ENCODE measurements around the gene ESRRA. TPM values are rescaled to one million over a fixed set of nuclear protein-coding genes. Genes with fewer than 3 reads are reported as not detected.

Gene ESRRA
- total RNA-seq, 2 donors from 2014 or later: 25.7 to 26.6 TPM

DNA sequence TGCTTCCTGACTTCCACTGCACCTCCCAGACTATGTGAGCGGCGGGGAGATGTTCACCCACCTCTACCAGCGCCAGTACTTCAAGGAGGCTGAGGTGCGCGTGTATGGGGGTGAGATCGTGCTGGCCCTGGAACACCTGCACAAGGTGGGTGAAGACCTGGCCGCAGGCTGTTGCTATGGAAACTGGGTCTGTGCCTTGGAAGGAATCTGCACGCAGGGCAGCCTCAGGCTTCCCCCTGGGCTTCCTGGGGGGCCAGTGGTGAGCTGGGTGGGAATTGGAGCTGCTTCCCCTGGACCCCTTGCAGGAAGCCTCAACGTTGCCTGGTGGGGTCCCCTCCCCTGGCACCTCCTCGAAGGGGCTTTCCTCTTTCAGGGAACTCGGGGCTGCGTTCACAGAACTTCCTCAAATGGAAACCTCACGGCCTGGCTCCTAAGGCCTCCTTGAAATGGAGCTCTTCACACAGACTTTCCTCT, 55.2 kb downstream of the ESRRA start:
- Mint-ChIP-seq H3K27ac (peak overlapping the region; percentile 85), H3K4me3 (peak overlapping the region; percentile 99), H3K36me3 (ENCODE audit: low read depth) (peaks cover 3% of the 10 kb centered on the region), H3K4me1 (peaks cover 20% of the 10 kb centered on the region), H3K27me3 (no peaks in the 10 kb centered on the region)
- DNase-seq (no peak), ATAC-seq (peak; percentile 12)
- H3K9me3 ChIP-seq (ENCODE audit: control insufficient read depth, low read length, poor library complexity, severe bottlenecking): no peaks in the 10 kb centered on the region

- H3K9me3 ChIP-seq (ENCODE audit: control insufficient read depth, low read length, poor library complexity, severe bottlenecking): no peaks in the 10 kb centered on the region
- ATAC-seq (no peak), DNase-seq (no peak)
- H3K27ac Mint-ChIP-seq: peak overlapping the region; percentile 66
- no peaks in the 10 kb centered on the region for H3K27me3 Mint-ChIP-seq
- peaks cover 19% of the 10 kb centered on the region for H3K4me1 Mint-ChIP-seq
- no peak overlapping the region for H3K4me3 Mint-ChIP-seq
- peaks cover under 1% of the 10 kb centered on the region for H3K36me3 Mint-ChIP-seq (ENCODE audit: low read depth)
These were observed 56.3 kb downstream of the ESRRA start for GRCh38 chr11:64361659-64362058.

DNA sequence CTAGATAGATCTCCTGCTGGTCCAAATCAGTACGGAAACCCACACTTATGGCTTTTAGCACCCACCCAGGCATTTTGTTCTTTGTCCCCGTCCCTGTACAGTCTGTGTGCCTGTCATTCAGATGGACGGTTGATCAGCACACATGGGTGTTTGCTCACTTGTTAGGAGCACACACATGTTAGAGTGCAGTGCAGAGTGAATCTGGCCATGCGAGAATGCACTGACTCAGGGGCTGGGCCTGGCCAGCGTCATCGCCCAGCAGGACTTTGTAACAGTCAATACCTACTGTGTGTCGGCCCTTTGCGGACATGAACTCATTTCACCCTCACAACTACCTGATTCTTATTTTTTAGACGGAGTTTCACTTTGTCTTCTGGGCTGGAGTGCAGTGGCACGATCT, 57.0 kb downstream of the ESRRA start:
- Mint-ChIP-seq H3K27me3 (no peaks in the 10 kb centered on the region), H3K27ac (no peak overlapping the region), H3K4me1 (peaks cover 18% of the 10 kb centered on the region), H3K36me3 (ENCODE audit: low read depth) (no peaks in the 10 kb centered on the region), H3K4me3 (no peak overlapping the region)
- ATAC-seq (no peak), DNase-seq (no peak)
- H3K9me3 ChIP-seq (ENCODE audit: control insufficient read depth, low read length, poor library complexity, severe bottlenecking): no peaks in the 10 kb centered on the region

DNA sequence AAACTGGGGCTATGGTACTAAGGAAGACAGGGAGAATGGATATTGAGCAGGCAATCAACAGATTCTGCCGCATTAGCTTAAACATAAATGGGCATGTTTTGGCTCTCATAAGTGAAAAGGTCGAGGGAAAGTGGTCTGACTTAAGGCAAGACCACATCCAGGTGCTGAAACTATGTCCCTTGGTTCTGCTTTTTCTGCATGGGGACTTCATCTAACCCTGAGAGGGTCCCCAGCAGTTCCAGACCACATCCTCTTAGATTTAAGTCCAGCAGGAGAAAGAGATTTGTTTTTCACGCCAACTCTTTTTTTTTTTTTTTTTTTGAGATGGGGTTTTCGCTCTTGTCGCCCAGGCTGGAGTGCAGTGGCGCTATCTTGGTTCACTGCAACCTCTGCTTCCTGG, 59.1 kb downstream of the ESRRA start:
- H3K9me3 ChIP-seq (ENCODE audit: control insufficient read depth, low read length, poor library complexity, severe bottlenecking): no peaks in the 10 kb centered on the region
- ATAC-seq: no peak
- no peak for DNase-seq
- Mint-ChIP-seq H3K36me3 (ENCODE audit: low read depth) (no peaks in the 10 kb centered on the region), H3K4me3 (no peak overlapping the region), H3K27ac (no peak overlapping the region), H3K27me3 (no peaks in the 10 kb centered on the region), H3K4me1 (peaks cover 12% of the 10 kb centered on the region)

GRCh38 chr11:64364911-64365310, 59.6 kb downstream of the ESRRA start:
- peaks cover 8% of the 10 kb centered on the region for H3K4me1 Mint-ChIP-seq
- H3K9me3 ChIP-seq (ENCODE audit: control insufficient read depth, low read length, poor library complexity, severe bottlenecking): no peaks in the 10 kb centered on the region
- peaks cover 2% of the 10 kb centered on the region for H3K36me3 Mint-ChIP-seq (ENCODE audit: low read depth)
- no peak overlapping the region for H3K27ac Mint-ChIP-seq
- no peaks in the 10 kb centered on the region for H3K27me3 Mint-ChIP-seq
- DNase-seq (no peak), ATAC-seq (no peak)
- no peak overlapping the region for H3K4me3 Mint-ChIP-seq

Other genes with a start within 250 kb of the ESRRA start
- 1 to 10 TPM; 3.9 to 7.5 TPM for gene MACROD1, start 139.4 kb upstream of the ESRRA start, total RNA-seq
- 10 to 100 TPM; 66.9 to 69.1 TPM for gene STIP1, start 119.4 kb upstream of the ESRRA start, total RNA-seq
- 100 to 1,000 TPM; 151 to 182 TPM for gene FERMT3, start 98.8 kb upstream of the ESRRA start, total RNA-seq
- gene TRPT1, start 79.3 kb upstream of the ESRRA start, total RNA-seq: 10 to 100 TPM; 16.2 to 16.6 TPM
- 10 to 100 TPM; 30.8 to 42.8 TPM for gene NUDT22, start 79.2 kb upstream of the ESRRA start, total RNA-seq
- 10 to 100 TPM; 29.0 to 35.0 TPM for gene DNAJC4, start 75.0 kb upstream of the ESRRA start, total RNA-seq
- gene VEGFB, start 70.9 kb upstream of the ESRRA start, total RNA-seq: 10 to 100 TPM; 44.9 to 48.3 TPM
- gene FKBP2, start 64.4 kb upstream of the ESRRA start, total RNA-seq: 10 to 100 TPM; 27.4 to 29.1 TPM
- 10 to 100 TPM; 38.7 to 48.2 TPM for gene PPP1R14B, start 58.6 kb upstream of the ESRRA start, total RNA-seq
- gene PLCB3, start 54.0 kb upstream of the ESRRA start, total RNA-seq: 1 to 10 TPM; 5.9 TPM
- 10 to 100 TPM; 46.3 to 47.0 TPM for gene BAD, start 20.9 kb upstream of the ESRRA start, total RNA-seq
- 10 to 100 TPM; 46.5 to 57.9 TPM for gene GPR137, start 19.7 kb upstream of the ESRRA start, total RNA-seq
- under 1 TPM in 1 of 2 donors, not detected in 1; 0.50 TPM for gene KCNK4, start 14.2 kb upstream of the ESRRA start, total RNA-seq
- not detected for gene CATSPERZ, start 5.2 kb upstream of the ESRRA start, total RNA-seq
- gene TRMT112, start 12.0 kb downstream of the ESRRA start, total RNA-seq: 100 to 1,000 TPM in 1 of 2 donors, 10 to 100 TPM in 1; 95.4 to 110 TPM
- gene PRDX5, start 12.6 kb downstream of the ESRRA start, total RNA-seq: 10 to 100 TPM; 46.4 to 49.7 TPM
- 100 to 1,000 TPM; 111 to 153 TPM for gene CCDC88B, start 34.7 kb downstream of the ESRRA start, total RNA-seq
- gene RPS6KA4, start 53.6 kb downstream of the ESRRA start, total RNA-seq: 10 to 100 TPM; 21.5 to 26.1 TPM